Left cardiac atrium (tissue), 4 donors: Measurements from ENCODE around the gene TMEM50A. TPM values are rescaled to one million over a fixed set of nuclear protein-coding genes. Genes with fewer than 3 reads are reported as not detected.
"Not testable (repeated sequence)": the region's sequence is repeated elsewhere in the genome, so short reads cannot be mapped to it uniquely, and the experiment has no call there.

Source experiments
- ATAC-seq, 2 donors: fragments of 200-7000 bp; cut with Tn5 transposase; one replicate each; pipeline ENCODE4 v1.9.1; 2020; ENCODE audit warnings: mild to moderate bottlenecking in 2 of 2, moderate library complexity in 2 of 2
- DNase-seq: peaks from one replicate; pipeline ENCODE4 v3.0.0-alpha.2; 2020
- intact Hi-C, 2 donors: fragments of 100-400 bp; cut with DNase I; formaldehyde crosslinking; loops; one replicate each; pipeline versions ENCODE4 v1.14.1 to v1.15.1; 2022 to 2023
- total RNA-seq, 2 donors: library from RNA; stranded (reverse); fragmentation: NEBNext Ultra II Directional; extraction: Animal tissue kit (Norgen Biotek cat#: 25700); gene quantifications; one replicate each; pipeline ENCODE4 v1.2.1, GENCODE V29; 2021
- donor health status: DM: no; HTN: yes; CAD: no.
- donor health status: DM: no; HTN: yes; CAD: no; lungs with severe emphysema.
- donor health status: DM: yes; HTN: yes; CAD: no.
- donor health status: Dilated cardiomyopathy.

TMEM50A gene
- total RNA-seq, 2 donors from 2014 or later = 87.9 to 105 TPM

DNA sequence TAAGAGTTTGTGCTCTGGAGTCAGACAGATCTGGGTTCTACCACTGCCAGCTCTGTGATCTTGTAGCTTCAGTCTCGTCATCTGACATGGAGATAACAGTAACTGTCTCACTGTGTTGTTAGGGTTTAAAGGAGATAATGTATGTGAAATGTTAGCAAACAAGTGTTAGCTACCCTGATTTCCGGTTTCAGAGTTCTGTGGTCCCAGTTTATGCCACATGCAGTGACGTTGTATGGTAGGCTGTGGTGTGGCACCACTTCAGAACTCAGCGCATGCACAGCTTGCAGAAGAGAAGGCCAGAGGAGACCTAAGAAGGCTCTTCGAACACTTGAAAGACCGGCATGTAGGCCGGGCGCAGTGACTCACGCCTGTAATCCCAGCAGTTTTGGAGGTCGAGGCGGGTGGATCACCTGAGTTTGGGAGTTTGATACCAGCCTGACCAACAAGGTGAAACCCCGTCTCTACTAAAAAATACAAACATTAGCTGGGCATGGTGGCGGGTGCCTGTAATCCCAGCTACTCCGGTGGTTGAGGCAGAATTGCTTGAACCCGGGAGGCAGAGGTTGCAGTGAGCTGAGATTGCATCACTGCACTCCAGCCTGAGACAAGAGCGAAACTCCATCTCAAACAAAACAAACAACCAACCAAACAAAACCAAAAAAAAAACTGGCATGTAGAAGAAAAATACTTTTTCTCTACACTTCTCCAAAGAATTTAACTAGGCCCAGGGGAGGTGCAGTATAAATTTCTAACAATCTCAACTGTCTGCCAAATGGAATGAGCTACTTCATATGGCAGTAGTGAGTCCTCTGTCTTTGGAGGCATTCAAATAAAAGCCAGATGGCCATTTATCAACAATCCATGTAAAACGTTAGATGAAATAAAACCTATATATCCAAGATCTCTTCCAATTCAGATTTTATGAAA is 10.0 kb upstream of the TMEM50A start:
- DNase-seq, intact Hi-C loops: not testable (repeated sequence)
- peak in 1 of 2 donors; percentile 52 for ATAC-seq

- intact Hi-C loops, DNase-seq: not testable (repeated sequence)
- ATAC-seq = peak in 1 of 2 donors; percentile 18
These were observed 9.3 kb upstream of the TMEM50A start for GRCh38 chr1:25328791-25329185.

GRCh38 chr1:25329336-25329735 is 8.8 kb upstream of the TMEM50A start:
- intact Hi-C loops, ATAC-seq, DNase-seq: not testable (repeated sequence)

DNA sequence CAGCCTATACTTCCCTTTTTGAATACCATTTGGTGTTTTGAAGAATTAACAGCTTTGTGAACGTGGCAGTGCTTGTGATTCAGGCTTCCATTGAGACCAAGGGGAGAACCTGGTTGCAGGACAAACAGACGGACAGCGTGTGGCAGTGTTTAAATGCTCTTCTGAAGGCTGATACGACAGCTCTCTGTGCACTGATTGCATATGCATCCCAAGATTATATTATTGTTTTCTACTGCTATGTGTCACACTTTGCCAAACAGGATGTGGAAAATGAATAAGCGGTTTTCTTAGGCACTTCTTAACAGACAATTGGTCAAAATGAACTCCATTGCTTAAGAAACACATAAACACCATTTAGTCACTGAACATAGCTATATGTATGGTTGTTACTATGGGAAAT is 8.2 kb upstream of the TMEM50A start:
- intact Hi-C loops, DNase-seq: not testable (repeated sequence)
- peak in 1 of 2 donors; percentile 49 for ATAC-seq

DNA sequence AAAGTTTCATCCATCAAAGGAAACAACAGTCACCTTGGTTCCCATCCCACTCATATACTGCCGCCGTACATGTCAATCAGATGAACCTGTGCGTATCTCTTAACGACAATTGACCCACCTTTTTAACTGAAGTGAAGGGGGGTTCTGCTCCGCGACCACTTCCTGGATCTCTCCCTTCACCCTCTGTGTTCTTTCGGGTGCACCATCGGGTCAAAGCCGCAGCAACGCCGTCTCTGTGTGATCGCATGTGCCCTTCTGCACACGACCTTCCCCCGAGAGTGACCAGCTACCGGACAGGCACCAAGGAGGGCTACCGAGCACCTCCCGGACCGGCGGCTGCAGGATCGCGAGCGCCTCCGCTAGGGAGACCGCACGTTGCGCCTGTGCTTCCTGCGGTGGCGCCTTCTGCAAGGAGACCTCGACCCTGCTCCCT is 1.2 kb upstream of the TMEM50A start:
- DNase-seq (peak; percentile 43), ATAC-seq (peak; percentile 31 to 75)
- intact Hi-C loops = not testable (repeated sequence)

GRCh38 chr1:25337483-25338187 is 499 bp upstream of the TMEM50A start:
- DNase-seq, intact Hi-C loops: not testable (repeated sequence)
- ATAC-seq = peak; percentile 77 to 88

DNA sequence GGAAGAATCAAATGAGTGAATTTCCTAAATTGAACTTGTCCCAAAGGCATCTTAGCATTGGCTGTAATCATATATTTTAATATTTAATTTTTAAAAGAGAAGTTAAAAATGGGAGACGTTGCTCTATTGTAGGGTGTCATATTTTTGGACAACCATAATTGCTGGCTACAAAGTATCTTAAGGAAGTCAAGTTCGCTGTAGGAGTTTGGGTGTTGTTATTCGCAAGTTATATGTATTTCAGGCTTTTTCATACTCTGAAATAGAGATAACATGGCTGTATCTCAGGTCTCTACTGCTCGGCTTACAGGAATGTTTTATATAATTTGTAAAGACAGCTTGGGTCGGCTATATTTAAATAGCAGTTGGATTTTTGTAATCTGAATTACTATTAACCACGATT is 852 bp downstream of the TMEM50A start:
- DNase-seq = no peak
- intact Hi-C loops = no loop called here
- ATAC-seq = no peak

- no peak for DNase-seq
These were observed 3.6 kb downstream of the TMEM50A start for GRCh38 chr1:25341746-25342145.

DNA sequence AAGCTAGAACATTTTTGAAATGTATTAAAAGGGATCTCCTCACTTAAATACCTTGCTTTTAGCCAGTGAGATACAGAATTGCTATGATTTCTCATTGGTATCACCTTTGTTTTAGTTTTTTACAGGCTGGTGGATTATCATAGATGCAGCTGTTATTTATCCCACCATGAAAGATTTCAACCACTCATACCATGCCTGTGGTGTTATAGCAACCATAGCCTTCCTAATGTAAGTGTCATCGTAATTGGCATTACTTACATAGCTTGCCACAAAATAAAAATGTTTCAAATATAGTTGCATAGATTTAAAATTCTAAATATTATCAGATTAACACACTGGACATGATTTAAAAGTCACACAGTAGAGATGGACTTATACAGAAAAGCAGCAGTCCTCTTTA is 4.7 kb downstream of the TMEM50A start:
- ATAC-seq = no peak
- DNase-seq = no peak
- intact Hi-C loops = no loop called here

More at GRCh38 chr1:25341746-25342145, 3.6 kb downstream of the TMEM50A start:
- ATAC-seq = no peak
- intact Hi-C loops = no loop called here

DNA sequence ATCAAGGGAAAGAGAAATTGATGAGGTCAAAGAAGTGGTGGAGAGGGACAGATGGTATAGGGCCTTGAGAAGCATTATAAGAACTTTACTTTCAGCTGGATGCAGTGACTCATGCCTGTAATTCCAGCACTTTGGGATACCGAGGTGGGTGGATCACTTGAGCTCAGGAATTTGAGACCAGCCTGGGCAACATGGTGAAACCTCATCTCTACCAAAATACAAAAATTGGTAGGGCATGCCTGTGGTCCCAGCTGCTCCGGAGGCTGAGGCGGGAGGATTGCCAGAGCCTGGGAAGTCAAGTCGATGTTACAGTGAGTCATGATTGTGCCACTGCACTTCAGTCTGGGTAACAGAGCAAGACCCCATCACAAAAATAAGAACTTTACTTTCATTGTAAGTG is 5.7 kb downstream of the TMEM50A start:
- intact Hi-C loops = no loop called here
- ATAC-seq = peak in 1 of 2 donors; percentile 39
- no peak for DNase-seq

- intact Hi-C loops = no loop called here
- DNase-seq (no peak), ATAC-seq (no peak)
These were observed 9.4 kb downstream of the TMEM50A start for GRCh38 chr1:25347556-25347955.

- intact Hi-C loops = no loop called here
- no peak for DNase-seq
- no peak for ATAC-seq
These were observed 11.5 kb downstream of the TMEM50A start for GRCh38 chr1:25349606-25350005.

DNA sequence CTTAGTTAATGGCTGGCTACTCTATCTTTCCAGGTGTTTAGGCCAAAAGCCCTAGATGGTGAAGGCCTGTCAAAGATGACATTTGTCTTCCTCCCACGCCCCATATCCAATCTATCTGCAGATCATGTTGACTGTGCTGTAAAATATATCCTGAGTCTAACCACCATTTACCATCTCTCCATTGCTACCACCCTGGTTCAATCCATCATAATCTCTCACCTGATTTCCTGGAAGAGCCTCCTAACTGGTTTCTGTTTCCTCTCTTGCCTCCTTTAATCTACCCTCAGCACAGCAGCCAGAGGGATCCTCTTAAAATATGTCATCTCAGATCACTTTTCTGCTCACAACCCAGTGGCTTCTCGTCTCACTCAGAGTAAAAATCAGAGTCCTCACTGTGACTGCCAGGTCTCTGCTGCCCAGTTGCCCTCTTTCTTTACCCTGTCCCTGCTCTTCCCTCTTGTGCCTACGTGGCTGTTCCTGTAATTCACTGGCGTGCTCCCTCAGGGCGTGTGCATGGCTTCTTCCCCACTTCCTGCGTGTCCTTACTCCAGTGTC is 17.8 kb downstream of the TMEM50A start:
- DNase-seq (no peak), ATAC-seq (no peak)
- intact Hi-C loops = no loop called here

DNA sequence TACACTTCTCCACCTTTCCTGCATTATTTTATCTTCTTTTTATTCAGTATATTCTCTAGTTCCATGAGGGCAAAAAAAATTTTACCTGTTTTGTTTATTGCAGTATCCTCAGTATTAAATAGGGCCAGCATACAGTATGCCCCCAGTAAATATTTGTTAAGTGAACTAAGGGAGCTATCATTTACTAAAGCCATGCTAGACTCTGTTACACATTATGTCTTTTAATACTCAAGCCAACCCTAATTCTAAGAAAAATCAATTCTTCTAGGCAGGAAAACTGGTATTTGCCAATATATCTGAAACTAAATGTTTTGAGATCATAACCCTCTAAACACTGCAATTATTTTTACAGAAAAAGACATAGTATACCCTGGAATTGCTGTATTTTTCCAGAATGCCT is 18.3 kb downstream of the TMEM50A start:
- intact Hi-C loops = no loop called here
- ATAC-seq (no peak), DNase-seq (no peak)

DNA sequence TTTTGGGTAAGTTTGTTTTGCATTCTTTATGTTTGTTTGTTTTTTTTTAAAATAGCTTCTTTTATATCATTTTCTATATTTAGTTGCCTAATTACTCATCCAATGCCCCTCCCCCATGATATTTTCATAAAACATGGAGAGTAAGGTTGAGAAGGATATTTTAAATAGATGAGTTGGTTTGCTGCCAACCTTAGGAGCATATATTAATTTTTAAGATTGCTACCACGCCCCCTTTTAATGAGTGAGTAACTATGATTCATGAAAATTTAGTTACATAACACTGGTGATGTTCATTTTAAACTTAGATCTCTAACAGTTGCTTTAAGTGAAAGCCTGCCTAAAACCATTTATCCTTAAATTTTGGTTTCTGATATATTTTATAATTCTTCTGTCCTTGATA is 18.7 kb downstream of the TMEM50A start:
- peak in 1 of 2 donors; percentile 32 for ATAC-seq
- DNase-seq = no peak
- intact Hi-C loops = no loop called here

DNA sequence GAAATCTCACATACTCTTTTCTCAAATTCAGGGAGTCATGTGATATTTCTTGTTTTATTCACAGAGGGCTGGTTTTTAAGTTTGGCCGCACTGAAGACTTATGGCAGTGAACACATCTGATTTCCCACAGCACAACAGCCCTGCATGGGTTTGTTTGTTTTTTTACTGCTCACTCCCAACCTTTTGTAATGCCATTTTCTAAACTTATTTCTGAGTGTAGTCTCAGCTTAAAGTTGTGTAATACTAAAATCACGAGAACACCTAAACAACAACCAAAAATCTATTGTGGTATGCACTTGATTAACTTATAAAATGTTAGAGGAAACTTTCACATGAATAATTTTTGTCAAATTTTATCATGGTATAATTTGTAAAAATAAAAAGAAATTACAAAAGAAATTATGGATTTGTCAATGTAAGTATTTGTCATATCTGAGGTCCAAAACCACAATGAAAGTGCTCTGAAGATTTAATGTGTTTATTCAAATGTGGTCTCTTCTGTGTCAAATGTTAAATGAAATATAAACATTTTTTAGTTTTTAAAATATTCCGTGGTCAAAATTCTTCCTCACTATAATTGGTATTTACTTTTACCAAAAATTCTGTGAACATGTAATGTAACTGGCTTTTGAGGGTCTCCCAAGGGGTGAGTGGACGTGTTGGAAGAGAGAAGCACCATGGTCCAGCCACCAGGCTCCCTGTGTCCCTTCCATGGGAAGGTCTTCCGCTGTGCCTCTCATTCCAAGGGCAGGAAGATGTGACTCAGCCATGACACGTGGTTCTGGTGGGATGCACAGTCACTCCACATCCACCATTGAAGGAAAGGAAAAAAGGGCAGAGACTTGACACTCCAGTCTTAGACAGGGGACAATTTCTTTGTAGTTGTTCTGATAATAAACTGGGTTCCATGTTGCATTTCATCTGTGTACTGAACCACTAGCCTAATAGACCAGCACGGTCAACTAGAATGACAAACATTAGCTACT is 22.8 kb downstream of the TMEM50A start:
- DNase-seq (no peak), ATAC-seq (peak in 1 of 2 donors; percentile 24)
- intact Hi-C loops = no loop called here

DNA sequence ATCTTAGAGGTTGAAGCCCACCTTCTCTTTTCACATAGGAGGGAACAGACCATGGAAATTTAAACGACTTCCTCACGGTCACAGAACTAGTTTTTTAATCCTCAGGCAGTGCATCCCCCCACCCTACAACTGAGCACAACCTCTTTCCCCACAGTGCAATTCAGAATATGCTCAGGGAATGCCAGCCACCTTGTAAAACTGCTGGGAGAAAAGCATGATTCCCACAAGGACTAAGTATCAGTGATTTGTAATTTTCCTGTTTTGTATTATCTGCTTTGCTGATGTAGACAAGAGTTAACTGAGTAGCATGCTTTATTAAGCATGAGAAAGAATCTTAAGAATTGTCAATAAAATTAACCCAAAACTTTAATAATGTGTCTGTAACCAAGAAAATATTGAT is 23.8 kb downstream of the TMEM50A start:
- DNase-seq (no peak), ATAC-seq (no peak)
- intact Hi-C loops = no loop called here

DNA sequence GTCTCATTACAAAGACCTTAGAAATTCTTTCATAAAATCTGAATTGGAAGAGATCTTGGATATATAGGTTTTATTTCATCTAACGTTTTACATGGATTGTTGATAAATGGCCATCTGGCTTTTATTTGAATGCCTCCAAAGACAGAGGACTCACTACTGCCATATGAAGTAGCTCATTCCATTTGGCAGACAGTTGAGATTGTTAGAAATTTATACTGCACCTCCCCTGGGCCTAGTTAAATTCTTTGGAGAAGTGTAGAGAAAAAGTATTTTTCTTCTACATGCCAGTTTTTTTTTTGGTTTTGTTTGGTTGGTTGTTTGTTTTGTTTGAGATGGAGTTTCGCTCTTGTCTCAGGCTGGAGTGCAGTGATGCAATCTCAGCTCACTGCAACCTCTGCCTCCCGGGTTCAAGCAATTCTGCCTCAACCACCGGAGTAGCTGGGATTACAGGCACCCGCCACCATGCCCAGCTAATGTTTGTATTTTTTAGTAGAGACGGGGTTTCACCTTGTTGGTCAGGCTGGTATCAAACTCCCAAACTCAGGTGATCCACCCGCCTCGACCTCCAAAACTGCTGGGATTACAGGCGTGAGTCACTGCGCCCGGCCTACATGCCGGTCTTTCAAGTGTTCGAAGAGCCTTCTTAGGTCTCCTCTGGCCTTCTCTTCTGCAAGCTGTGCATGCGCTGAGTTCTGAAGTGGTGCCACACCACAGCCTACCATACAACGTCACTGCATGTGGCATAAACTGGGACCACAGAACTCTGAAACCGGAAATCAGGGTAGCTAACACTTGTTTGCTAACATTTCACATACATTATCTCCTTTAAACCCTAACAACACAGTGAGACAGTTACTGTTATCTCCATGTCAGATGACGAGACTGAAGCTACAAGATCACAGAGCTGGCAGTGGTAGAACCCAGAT is 24.8 kb downstream of the TMEM50A start:
- peak; percentile 19 to 61 for ATAC-seq
- intact Hi-C loops = not testable (repeated sequence)

More for the DNA sequence above, 24.8 kb downstream of the TMEM50A start:
- DNase-seq = not testable (repeated sequence)
